GM12878 (cell line): Measurements from ENCODE around the gene LRRC55. TPM values are rescaled to one million over a fixed set of nuclear protein-coding genes. Genes with fewer than 3 reads are reported as not detected.

ENCODE experiments used
- ATAC-seq: fragments of 200-7000 bp; cut with Tn5 transposase; 3 replicates; pipeline ENCODE4 v1.9.1; 2020; ENCODE audit warnings: mild to moderate bottlenecking, moderate library complexity
- BruUV-seq: library from RNA; stranded (reverse); fragments of 400-500 nt; replicated peaks from 2 replicates; lab custom pipeline; 2021; lab: Mats Ljungman, UMichigan
- CTCF ChIA-PET: fragments of 300-600 bp; sonication (Branson Sonifier 250); formaldehyde crosslinking; extraction: SDS; loops from one replicate; lab custom pipeline; 2021; ENCODE audit warnings: inconsistent platforms; lab: Yijun Ruan, JAX
- POLR2A ChIA-PET: fragments of 350-600 bp; formaldehyde crosslinking; extraction: SDS; loops from one replicate; lab custom pipeline; 2021; ENCODE audit warnings: inconsistent platforms; lab: Charles Lee
- RAD21 ChIA-PET: fragments of 300-600 bp; sonication (Branson Sonifier 250); formaldehyde crosslinking; loops from one replicate; lab custom pipeline; 2023; ENCODE audit warnings: antibody characterized with exemption; ENCODE audit not compliant: unreplicated experiment; lab: Charles Lee
- SMC1A ChIA-PET: fragments of 300-600 bp; sonication (Branson Sonifier 250); formaldehyde crosslinking; loops from one replicate; lab custom pipeline; 2023; ENCODE audit not compliant: unreplicated experiment, uncharacterized antibody; lab: Charles Lee
- DNase-seq: peaks from one replicate; pipeline ENCODE4 v3.0.0-alpha.2; 2011; ENCODE audit warnings: low read depth, low spot score
- FAIRE-seq: peaks from 3 replicates; lab custom pipeline; 2011; peaks lifted over from hg19 to GRCh38; lab: Jason Lieb, UNC
- H2AFZ ChIP-seq: 2 replicates; pipeline ENCODE4 v1.6.0; 2011; ENCODE audit warnings: low read depth, low read length, control low read depth; ENCODE audit not compliant: control insufficient read depth
- H3K27ac ChIP-seq: 2 replicates; pipeline ENCODE4 v1.5.1; 2011; ENCODE audit warnings: control low read depth; ENCODE audit not compliant: control insufficient read depth, insufficient read depth
- H3K27me3 ChIP-seq, 2 experiments: replicated peaks in 1 of 2; 2 replicates each; pipeline versions ENCODE4 v1.6.0 to v1.6.1; 2011; ENCODE audit warnings: low read length in 1 of 2; ENCODE audit not compliant: control insufficient read depth in 2 of 2, insufficient read depth in 2 of 2
- H3K36me3 ChIP-seq, 2 experiments: 2 replicates each; pipeline ENCODE4 v1.5.1; 2011; ENCODE audit warnings: low read length in 1 of 2; ENCODE audit not compliant: control insufficient read depth in 2 of 2, insufficient read depth in 2 of 2
- H3K4me1 ChIP-seq: 2 replicates; pipeline ENCODE4 v1.6.1; 2011; ENCODE audit warnings: mild to moderate bottlenecking, low read length, moderate library complexity, mixed read lengths; ENCODE audit not compliant: control insufficient read depth, insufficient read depth
- H3K4me2 ChIP-seq: 2 replicates; pipeline ENCODE4 v1.6.0; 2011; ENCODE audit warnings: control low read depth; ENCODE audit not compliant: control insufficient read depth, insufficient read depth
- H3K4me3 ChIP-seq: fragments of 200-600 bp; sonication (generic); 2 replicates; pipeline ENCODE4 v1.5.1; 2016
- H3K79me2 ChIP-seq: 2 replicates; pipeline ENCODE4 v1.6.0; 2011; ENCODE audit warnings: low read length; ENCODE audit not compliant: control insufficient read depth, insufficient read depth
- H3K9ac ChIP-seq: 2 replicates; pipeline ENCODE4 v1.8.0; 2011; ENCODE audit warnings: low read length, control low read depth, mixed read lengths; ENCODE audit not compliant: control insufficient read depth, insufficient read depth
- H3K9me3 ChIP-seq: replicated peaks from 3 replicates; pipeline ENCODE4 v1.5.1; 2011; ENCODE audit warnings: mild to moderate bottlenecking, low read length; ENCODE audit not compliant: control insufficient read depth, insufficient read depth
- H4K20me1 ChIP-seq: 2 replicates; pipeline ENCODE4 v1.6.0; 2011; ENCODE audit not compliant: control insufficient read depth, insufficient read depth
- CBX5 ChIP-seq: sonication (generic); IDR thresholded peaks from 2 replicates; pipeline ENCODE4 v1.6.1; 2016; ENCODE audit warnings: low read depth, moderate library complexity, mild to moderate bottlenecking, inconsistent platforms
- CHD1 ChIP-seq: IDR thresholded peaks from 2 replicates; pipeline ENCODE4 v1.6.1; 2012; ENCODE audit warnings: low read depth, low read length, improper control_type of control experiment
- CHD2 ChIP-seq: IDR thresholded peaks from 2 replicates; pipeline ENCODE4 v1.6.1; 2011; ENCODE audit warnings: low read depth, low read length, improper control_type of control experiment, borderline replicate concordance
- E2F4 ChIP-seq: IDR thresholded peaks from 2 replicates; pipeline ENCODE4 v1.6.1; 2012; ENCODE audit warnings: low read depth, low read length, improper control_type of control experiment
- ESRRA ChIP-seq: IDR thresholded peaks from 2 replicates; pipeline ENCODE4 v1.6.1; 2012; ENCODE audit warnings: mild to moderate bottlenecking, low read length, improper control_type of control experiment
- FOS ChIP-seq: IDR thresholded peaks from 3 replicates; pipeline ENCODE4 v1.6.1; 2011; ENCODE audit warnings: borderline replicate concordance; ENCODE audit not compliant: insufficient read length; ENCODE audit errors: extremely low read depth
- MLLT1 ChIP-seq: fragments of 450-650 bp; IDR thresholded peaks from 2 replicates; pipeline ENCODE4 v1.6.1; 2016; ENCODE audit warnings: mild to moderate bottlenecking
- MTA2 ChIP-seq: fragments of 450-650 bp; IDR thresholded peaks from 2 replicates; pipeline ENCODE4 v1.6.1; 2016; ENCODE audit warnings: low read depth, mild to moderate bottlenecking, moderate library complexity
- NR2F1 ChIP-seq: fragments of 450-650 bp; conservative IDR thresholded peaks from 2 replicates; pipeline ENCODE4 v1.6.1; 2017; ENCODE audit warnings: mild to moderate bottlenecking
- POLR2AphosphoS2 ChIP-seq: IDR thresholded peaks from 2 replicates; pipeline ENCODE4 v1.6.1; 2011; ENCODE audit warnings: low read depth, mild to moderate bottlenecking, low read length, improper control_type of control experiment, moderate library complexity
- SPI1 ChIP-seq: IDR thresholded peaks from 2 replicates; pipeline ENCODE4 v1.6.1; 2011; ENCODE audit warnings: low read depth, mild to moderate bottlenecking, low read length, moderate library complexity, borderline replicate concordance; ENCODE audit not compliant: insufficient read depth
- SRF ChIP-seq, 2 experiments: IDR thresholded peaks; 2 replicates each; pipeline ENCODE4 v1.6.1; 2011; ENCODE audit warnings: low read depth in 2 of 2, low read length in 2 of 2, mild to moderate bottlenecking in 1 of 2, moderate library complexity in 1 of 2
- STAT3 ChIP-seq: IDR thresholded peaks from 2 replicates; pipeline ENCODE4 v1.6.1; 2011; ENCODE audit warnings: low read depth, low read length, improper control_type of control experiment
- TCF3 ChIP-seq: IDR thresholded peaks from 2 replicates; pipeline ENCODE4 v1.6.1; 2012; ENCODE audit warnings: low read depth, mild to moderate bottlenecking, low read length, borderline replicate concordance; ENCODE audit not compliant: insufficient read depth
- WGBS: methylation state at CpG from one replicate; pipeline ENCODE4 v1.1.6; 2016; ENCODE audit warnings: low lambda C conversion rate; ENCODE audit not compliant: insufficient replicate concordance, insufficient coverage; ENCODE audit errors: missing lambda C conversion rate; 5-methylcytosine and 5-hydroxymethylcytosine counted together
- in situ Hi-C: fragments of 300-500 bp; cut with MboI; formaldehyde crosslinking; loops from 9 replicates; pipeline ENCODE4 v1.14.3; 2018; ENCODE audit warnings: mixed read lengths
- intact Hi-C: fragments of 100-400 bp; cut with micrococcal nuclease; formaldehyde crosslinking; loops from one replicate; pipeline ENCODE4 v1.14.2; 2022; ENCODE audit not compliant: unreplicated experiment
- polyA plus RNA-seq, 11 experiments: library from polyadenylated mRNA; depleted of rRNA in 4 of 11; unstranded in 6 of 11; stranded (reverse) in 5 of 11; fragments of >200 nt; fragmentation: Nextera tagmentation in 4 of 11; fragmentation: Illumina TruSeq in 1 of 11; extraction: Ambion mirVana in 4 of 11; extraction: Trizol in 1 of 11; gene quantifications; 1 replicate in 1 of 11; 2 replicates in 10 of 11; pipeline versions ENCODE4 v1.2.1 to v1.2.3, GENCODE V29; 2011 to 2016; ENCODE audit warnings: inconsistent platforms in 2 of 11, missing spikeins in 2 of 11, low read depth in 1 of 11
- total RNA-seq, 4 experiments: library from RNA; depleted of rRNA in 3 of 4; stranded (reverse); fragments of >200 nt in 3 of 4; fragmentation: Illumina TruSeq in 1 of 4; extraction: Trizol in 1 of 4; gene quantifications; 2 replicates each; pipeline versions ENCODE4 v1.2.1 to v1.2.3, GENCODE V29; 2013 to 2021
- TF ChIP-seq, protein P1 (sequence below): IDR thresholded peaks from 2 replicates; pipeline ENCODE4 v1.6.1; 2012; ENCODE audit warnings: low read length, inconsistent platforms

The LRRC55 gene
- total and polyA plus RNA-seq, 10 of the 15 experiments (the other 5 are each of a cell fraction or from before 2014, with no cell fraction given) = 0.01 to 0.04 TPM; not detected in 8

- TF ChIP-seq, protein P1, sequence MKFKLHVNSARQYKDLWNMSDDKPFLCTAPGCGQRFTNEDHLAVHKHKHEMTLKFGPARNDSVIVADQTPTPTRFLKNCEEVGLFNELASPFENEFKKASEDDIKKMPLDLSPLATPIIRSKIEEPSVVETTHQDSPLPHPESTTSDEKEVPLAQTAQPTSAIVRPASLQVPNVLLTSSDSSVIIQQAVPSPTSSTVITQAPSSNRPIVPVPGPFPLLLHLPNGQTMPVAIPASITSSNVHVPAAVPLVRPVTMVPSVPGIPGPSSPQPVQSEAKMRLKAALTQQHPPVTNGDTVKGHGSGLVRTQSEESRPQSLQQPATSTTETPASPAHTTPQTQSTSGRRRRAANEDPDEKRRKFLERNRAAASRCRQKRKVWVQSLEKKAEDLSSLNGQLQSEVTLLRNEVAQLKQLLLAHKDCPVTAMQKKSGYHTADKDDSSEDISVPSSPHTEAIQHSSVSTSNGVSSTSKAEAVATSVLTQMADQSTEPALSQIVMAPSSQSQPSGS = no peak
- TF ChIP-seq SPI1 = no peak
- TF ChIP-seq MLLT1 = no peak
- TF ChIP-seq CBX5 = no peak
These were observed 51.9 kb downstream of the LRRC55 start (continued) for GRCh38 chr11:57233702-57234101.

- Histone ChIP-seq H3K4me3 (no peak overlapping the region), H3K9me3 (no peaks in the 10 kb centered on the region), H3K36me3 (no peaks in the 10 kb centered on the region), H4K20me1 (no peaks in the 10 kb centered on the region), H3K27ac (no peak overlapping the region), H3K9ac (no peak overlapping the region), H2AFZ (no peak overlapping the region), H3K27me3 (peaks cover 0 to 2% of the 10 kb centered on the region in 2 experiments; a peak in 3 of 4 replicates), H3K4me1 (no peaks in the 10 kb centered on the region), H3K4me2 (no peak overlapping the region), H3K79me2 (no peaks in the 10 kb centered on the region)
- ChIA-PET POLR2A (no interaction called here), SMC1A (no interaction called here), CTCF (interaction anchor here (1.4 kb wide), 1 partner anchor 13 kb away, joined by 4 read pairs; no protein-coding TSS in a partner anchor), RAD21 (no interaction called here)
- intact Hi-C loops = no loop called here
- ATAC-seq (no peak), FAIRE-seq (no peak), DNase-seq (no peak)
- 43% methylated on average over 39 of the region's 39 CpGs for WGBS
- BruUV-seq = no TSS peak
- in situ Hi-C loops = no loop called here
- TF ChIP-seq TCF3 (no peak), POLR2AphosphoS2 (no peak), ESRRA (no peak), STAT3 (no peak), SRF (IDR thresholded peaks at IDR 0.05; ENCODE audit: low read depth in 2 of 2, low read length in 2 of 2) (no peak), E2F4 (no peak), CHD1 (no peak), CHD2 (no peak), FOS (no peak), MTA2 (no peak), NR2F1 (no peak)
These were observed 54.3 kb downstream of the LRRC55 start for GRCh38 chr11:57235761-57236703.
